Neural cell (in vitro differentiated cells): ENCODE data around the gene NT5C2. TPM values are rescaled to one million over a fixed set of nuclear protein-coding genes. Genes with fewer than 3 reads are reported as not detected.

Source experiments
- H2AFZ ChIP-seq: fragments of 200-600, 300-800 bp; sonication (generic), shearing (Covaris generic); 2 replicates; pipeline ENCODE4 v1.6.0; 2014; ENCODE audit warnings: low read depth, mild to moderate bottlenecking, antibody characterized with exemption, low read length, moderate library complexity
- H3F3A ChIP-seq: fragments of 200-600 bp; shearing (Covaris generic); 2 replicates; pipeline ENCODE4 v1.6.1; 2016; ENCODE audit warnings: mild to moderate bottlenecking, moderate library complexity, mixed read lengths, antibody characterized with exemption, low read length; ENCODE audit not compliant: insufficient read depth, poor library complexity, severe bottlenecking
- H3K27ac ChIP-seq: fragments of 200-600, 300-800 bp; sonication (generic), shearing (Covaris generic); 2 replicates; pipeline ENCODE4 v1.5.1; 2014; ENCODE audit warnings: mild to moderate bottlenecking, low read length, moderate library complexity
- H3K27me3 ChIP-seq: fragments of 300-800, 200-600 bp; sonication (generic), shearing (Covaris generic); 2 replicates; pipeline ENCODE4 v1.6.0; 2014; ENCODE audit warnings: mild to moderate bottlenecking, low read depth, low read length, moderate library complexity; ENCODE audit not compliant: insufficient read depth
- H3K36me3 ChIP-seq: fragments of 300-800, 200-600 bp; sonication (generic), shearing (Covaris generic); 2 replicates; pipeline ENCODE4 v1.5.1; 2014; ENCODE audit warnings: mild to moderate bottlenecking, antibody characterized with exemption, low read length, moderate library complexity; ENCODE audit not compliant: insufficient read depth
- H3K4me2 ChIP-seq: fragments of 300-800, 200-600 bp; sonication (generic), shearing (Covaris generic); 2 replicates; pipeline ENCODE4 v1.6.0; 2014; ENCODE audit warnings: mild to moderate bottlenecking, low read length
- H3K4me3 ChIP-seq: fragments of 300-800, 200-600 bp; sonication (generic), shearing (Covaris generic); 2 replicates; pipeline ENCODE4 v1.5.1; 2014; ENCODE audit warnings: mild to moderate bottlenecking, low read length, moderate library complexity
- H3K79me2 ChIP-seq: fragments of 200-600 bp; shearing (Covaris generic); replicated peaks from 2 replicates; pipeline ENCODE4 v1.6.0; 2014; ENCODE audit warnings: mild to moderate bottlenecking, low read length, moderate library complexity; ENCODE audit not compliant: insufficient read depth
- H3K9ac ChIP-seq: fragments of 300-800, 200-600 bp; sonication (generic), shearing (Covaris generic); 2 replicates; pipeline ENCODE4 v1.6.1; 2016; ENCODE audit warnings: mild to moderate bottlenecking, low read length, mixed read lengths
- H3K9me2 ChIP-seq: fragments of 200-600 bp; shearing (Covaris generic); 2 replicates; pipeline ENCODE4 v1.6.1; 2016; ENCODE audit warnings: mild to moderate bottlenecking, low read length, mixed read lengths; ENCODE audit not compliant: insufficient read depth
- H3K9me3 ChIP-seq: fragments of 200-600, 300-800 bp; sonication (generic), shearing (Covaris generic); 2 replicates; pipeline ENCODE4 v1.6.1; 2016; ENCODE audit warnings: mild to moderate bottlenecking, mixed run types, low read length, moderate library complexity, mixed read lengths
- H4K20me1 ChIP-seq: fragments of 200-600 bp; shearing (Covaris generic); 2 replicates; pipeline ENCODE4 v1.6.1; 2016; ENCODE audit warnings: mild to moderate bottlenecking, mixed run types; ENCODE audit not compliant: insufficient read depth
- EP300 ChIP-seq: fragments of 450-650 bp; conservative IDR thresholded peaks from 2 replicates; pipeline ENCODE4 v1.6.1; 2014; ENCODE audit warnings: antibody characterized with exemption, mild to moderate bottlenecking, moderate library complexity; ENCODE audit not compliant: poor library complexity, severe bottlenecking
- EZH2 ChIP-seq: fragments of 200-600, 300-800 bp; shearing (Covaris generic), sonication (generic); IDR thresholded peaks from 2 replicates; pipeline ENCODE4 v1.6.1; 2014; ENCODE audit warnings: antibody characterized with exemption, low read length, borderline replicate concordance, mild to moderate bottlenecking; ENCODE audit not compliant: insufficient read depth, poor library complexity, severe bottlenecking
- MXI1 ChIP-seq: fragments of 450-650 bp; conservative IDR thresholded peaks from 2 replicates; pipeline ENCODE4 v1.6.1; 2014; ENCODE audit warnings: antibody characterized with exemption, mild to moderate bottlenecking; ENCODE audit not compliant: poor library complexity, severe bottlenecking
- POLR2AphosphoS5 ChIP-seq: IDR thresholded peaks from 2 replicates; pipeline ENCODE4 v1.6.1; 2012
- RAD21 ChIP-seq: fragments of 450-650 bp; conservative IDR thresholded peaks from 2 replicates; pipeline ENCODE4 v1.6.1; 2014; ENCODE audit warnings: antibody characterized with exemption, mild to moderate bottlenecking, moderate library complexity
- SMC3 ChIP-seq: fragments of 450-650 bp; conservative IDR thresholded peaks from 2 replicates; pipeline ENCODE4 v1.6.1; 2014; ENCODE audit warnings: antibody characterized with exemption, mild to moderate bottlenecking, moderate library complexity; ENCODE audit not compliant: poor library complexity
- TAF1 ChIP-seq: IDR thresholded peaks from 2 replicates; pipeline ENCODE4 v1.6.1; 2012; ENCODE audit warnings: low read depth
- polyA plus RNA-seq: library from polyadenylated mRNA; depleted of rRNA; stranded (reverse); fragments of >200 nt; gene quantifications from 2 replicates; pipeline ENCODE4 v1.2.3, GENCODE V29; 2014
- TF ChIP-seq, protein P1 (sequence below): IDR thresholded peaks from 2 replicates; pipeline ENCODE4 v1.6.1; 2012; ENCODE audit warnings: borderline replicate concordance
- TF ChIP-seq, protein P2 (sequence below): fragments of 450-650 bp; IDR thresholded peaks from 2 replicates; pipeline ENCODE4 v1.5.1; 2014; ENCODE audit warnings: antibody characterized with exemption, mild to moderate bottlenecking, moderate library complexity; ENCODE audit not compliant: poor library complexity, severe bottlenecking

Gene NT5C2
- polyA plus RNA-seq, 1 donor from 2014 or later: 190 TPM

DNA sequence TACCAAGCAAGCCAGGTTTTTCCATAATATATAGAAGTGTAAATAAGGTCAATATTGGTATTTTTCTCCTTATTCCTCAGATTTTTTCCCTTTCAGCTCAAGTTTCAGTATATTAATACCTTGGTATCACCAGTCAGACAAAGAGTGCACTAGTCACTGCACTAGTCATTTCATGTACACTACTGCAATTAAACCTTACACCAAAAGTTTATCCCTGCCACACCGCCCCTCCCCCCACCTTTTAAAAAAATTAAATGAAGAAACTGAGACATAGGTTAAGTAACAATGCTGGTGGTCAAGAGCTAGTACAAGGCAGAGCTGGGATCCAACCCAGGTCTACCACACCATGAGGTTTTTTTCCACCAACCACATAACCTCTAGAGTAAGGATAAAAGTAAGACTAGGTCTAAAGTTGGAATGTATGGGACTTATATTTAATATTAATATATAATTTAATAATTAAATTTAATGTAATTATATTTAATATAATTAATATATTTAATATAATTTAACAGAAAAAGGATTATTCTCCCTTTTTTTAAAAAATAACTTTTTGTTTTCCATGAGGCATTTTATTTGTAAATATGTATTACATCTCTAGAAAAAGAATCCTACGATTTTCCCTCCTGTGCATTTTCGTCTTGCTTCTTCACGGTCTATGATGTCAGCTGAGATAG lies 68.5 kb downstream of the NT5C2 start:
- Histone ChIP-seq H3K4me2 (no peak overlapping the region), H3F3A (no peaks in the 10 kb centered on the region), H3K27me3 (no peaks in the 10 kb centered on the region), H3K36me3 (no peaks in the 10 kb centered on the region), H3K9me2 (no peaks in the 10 kb centered on the region), H3K9ac (no peak overlapping the region), H3K27ac (no peak overlapping the region), H3K4me3 (no peak overlapping the region), H4K20me1 (no peaks in the 10 kb centered on the region), H2AFZ (no peak overlapping the region), H3K79me2 (no peaks in the 10 kb centered on the region), H3K9me3 (no peaks in the 10 kb centered on the region)
- no peak for TF ChIP-seq EP300
- TF ChIP-seq TAF1: no peak
- no peak for TF ChIP-seq POLR2AphosphoS5
- no peak for TF ChIP-seq RAD21
- TF ChIP-seq, protein P1, sequence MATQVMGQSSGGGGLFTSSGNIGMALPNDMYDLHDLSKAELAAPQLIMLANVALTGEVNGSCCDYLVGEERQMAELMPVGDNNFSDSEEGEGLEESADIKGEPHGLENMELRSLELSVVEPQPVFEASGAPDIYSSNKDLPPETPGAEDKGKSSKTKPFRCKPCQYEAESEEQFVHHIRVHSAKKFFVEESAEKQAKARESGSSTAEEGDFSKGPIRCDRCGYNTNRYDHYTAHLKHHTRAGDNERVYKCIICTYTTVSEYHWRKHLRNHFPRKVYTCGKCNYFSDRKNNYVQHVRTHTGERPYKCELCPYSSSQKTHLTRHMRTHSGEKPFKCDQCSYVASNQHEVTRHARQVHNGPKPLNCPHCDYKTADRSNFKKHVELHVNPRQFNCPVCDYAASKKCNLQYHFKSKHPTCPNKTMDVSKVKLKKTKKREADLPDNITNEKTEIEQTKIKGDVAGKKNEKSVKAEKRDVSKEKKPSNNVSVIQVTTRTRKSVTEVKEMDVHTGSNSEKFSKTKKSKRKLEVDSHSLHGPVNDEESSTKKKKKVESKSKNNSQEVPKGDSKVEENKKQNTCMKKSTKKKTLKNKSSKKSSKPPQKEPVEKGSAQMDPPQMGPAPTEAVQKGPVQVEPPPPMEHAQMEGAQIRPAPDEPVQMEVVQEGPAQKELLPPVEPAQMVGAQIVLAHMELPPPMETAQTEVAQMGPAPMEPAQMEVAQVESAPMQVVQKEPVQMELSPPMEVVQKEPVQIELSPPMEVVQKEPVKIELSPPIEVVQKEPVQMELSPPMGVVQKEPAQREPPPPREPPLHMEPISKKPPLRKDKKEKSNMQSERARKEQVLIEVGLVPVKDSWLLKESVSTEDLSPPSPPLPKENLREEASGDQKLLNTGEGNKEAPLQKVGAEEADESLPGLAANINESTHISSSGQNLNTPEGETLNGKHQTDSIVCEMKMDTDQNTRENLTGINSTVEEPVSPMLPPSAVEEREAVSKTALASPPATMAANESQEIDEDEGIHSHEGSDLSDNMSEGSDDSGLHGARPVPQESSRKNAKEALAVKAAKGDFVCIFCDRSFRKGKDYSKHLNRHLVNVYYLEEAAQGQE: no peak
- TF ChIP-seq, protein P2, sequence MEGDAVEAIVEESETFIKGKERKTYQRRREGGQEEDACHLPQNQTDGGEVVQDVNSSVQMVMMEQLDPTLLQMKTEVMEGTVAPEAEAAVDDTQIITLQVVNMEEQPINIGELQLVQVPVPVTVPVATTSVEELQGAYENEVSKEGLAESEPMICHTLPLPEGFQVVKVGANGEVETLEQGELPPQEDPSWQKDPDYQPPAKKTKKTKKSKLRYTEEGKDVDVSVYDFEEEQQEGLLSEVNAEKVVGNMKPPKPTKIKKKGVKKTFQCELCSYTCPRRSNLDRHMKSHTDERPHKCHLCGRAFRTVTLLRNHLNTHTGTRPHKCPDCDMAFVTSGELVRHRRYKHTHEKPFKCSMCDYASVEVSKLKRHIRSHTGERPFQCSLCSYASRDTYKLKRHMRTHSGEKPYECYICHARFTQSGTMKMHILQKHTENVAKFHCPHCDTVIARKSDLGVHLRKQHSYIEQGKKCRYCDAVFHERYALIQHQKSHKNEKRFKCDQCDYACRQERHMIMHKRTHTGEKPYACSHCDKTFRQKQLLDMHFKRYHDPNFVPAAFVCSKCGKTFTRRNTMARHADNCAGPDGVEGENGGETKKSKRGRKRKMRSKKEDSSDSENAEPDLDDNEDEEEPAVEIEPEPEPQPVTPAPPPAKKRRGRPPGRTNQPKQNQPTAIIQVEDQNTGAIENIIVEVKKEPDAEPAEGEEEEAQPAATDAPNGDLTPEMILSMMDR: no peak
- no peak for TF ChIP-seq SMC3
- no peak for TF ChIP-seq EZH2
- TF ChIP-seq MXI1: no peak

DNA sequence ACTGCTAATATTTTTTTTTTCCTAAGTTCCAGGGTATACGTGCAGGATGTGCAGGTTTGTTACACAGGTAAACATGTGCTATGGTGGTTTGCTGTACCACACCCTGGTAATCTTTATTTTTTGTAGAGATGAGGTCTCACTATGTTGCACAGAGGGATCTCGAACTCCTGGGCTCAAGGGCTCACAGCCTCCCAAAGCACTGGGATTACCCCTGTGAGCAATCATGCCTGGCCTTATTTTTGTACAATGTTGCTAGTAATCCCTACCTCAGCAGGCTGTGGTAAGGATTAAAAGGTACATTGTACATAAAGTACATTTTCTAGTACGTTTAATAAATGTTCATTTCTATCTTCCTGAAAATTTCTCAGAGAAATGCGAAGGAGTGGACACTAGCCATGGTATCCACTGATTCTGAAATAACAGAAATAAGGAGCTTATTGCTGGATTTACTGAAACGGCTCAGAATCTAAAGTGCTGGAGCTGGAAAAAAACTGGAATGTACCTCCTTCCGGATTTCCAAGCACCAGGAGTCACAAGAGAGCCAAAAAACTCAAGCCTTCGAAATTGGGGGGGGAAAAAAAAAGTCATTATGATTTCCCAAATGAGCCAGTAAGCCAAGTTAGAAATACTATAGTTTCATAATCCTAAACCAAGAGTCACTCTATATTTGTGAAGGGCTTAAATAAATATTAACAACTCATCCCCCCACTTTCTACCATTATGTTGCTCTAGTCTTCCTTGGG lies 69.6 kb downstream of the NT5C2 start:
- no peak overlapping the region for H3K9ac ChIP-seq
- H3K4me2 ChIP-seq: no peak overlapping the region
- H4K20me1 ChIP-seq: no peaks in the 10 kb centered on the region
- H3K79me2 ChIP-seq: no peaks in the 10 kb centered on the region
- H3F3A ChIP-seq: no peaks in the 10 kb centered on the region
- TF ChIP-seq, protein P1: no peak
- no peak for TF ChIP-seq MXI1
- no peak for TF ChIP-seq TAF1
- H3K27me3 ChIP-seq: no peaks in the 10 kb centered on the region
- H3K27ac ChIP-seq: no peak overlapping the region
- H3K9me3 ChIP-seq: no peaks in the 10 kb centered on the region
- H3K9me2 ChIP-seq: no peaks in the 10 kb centered on the region
- no peaks in the 10 kb centered on the region for H3K36me3 ChIP-seq
- H3K4me3 ChIP-seq: no peak overlapping the region
- no peak overlapping the region for H2AFZ ChIP-seq
